Large intestine (tissue), 3 donors: ENCODE results near the gene GAS2L2. TPM values are rescaled to one million over a fixed set of nuclear protein-coding genes. Genes with fewer than 3 reads are reported as not detected.

Experiments
- DNase-seq, 2 donors: peaks; one replicate each; pipeline versions ENCODE4 v3.0.0 to v3.0.0-alpha.2; 2013
- H3K27ac ChIP-seq: one replicate; pipeline ENCODE4 v1.5.1; 2013; ENCODE audit warnings: low read length
- H3K27me3 ChIP-seq: 2 replicates; pipeline ENCODE4 v1.6.1; 2013; ENCODE audit warnings: low read length; ENCODE audit not compliant: control insufficient read depth, insufficient read depth
- H3K36me3 ChIP-seq: 2 replicates; pipeline ENCODE4 v1.6.1; 2013; ENCODE audit warnings: low read length; ENCODE audit not compliant: control insufficient read depth, insufficient read depth
- H3K4me1 ChIP-seq: one replicate; pipeline ENCODE4 v1.6.1; 2013; ENCODE audit warnings: low read length; ENCODE audit not compliant: control insufficient read depth, insufficient read depth
- H3K4me3 ChIP-seq: one replicate; pipeline ENCODE4 v1.5.1; 2013; ENCODE audit warnings: low read length
- H3K9me3 ChIP-seq: one replicate; pipeline ENCODE4 v1.6.1; 2013; ENCODE audit warnings: mild to moderate bottlenecking, low read depth, low read length, moderate library complexity; ENCODE audit not compliant: control insufficient read depth
- WGBS: methylation state at CpG from one replicate; pipeline ENCODE4 v1.1.5; 2013; ENCODE audit warnings: low lambda C conversion rate; ENCODE audit not compliant: insufficient coverage; 5-methylcytosine and 5-hydroxymethylcytosine counted together
- polyA plus RNA-seq: library from polyadenylated mRNA; unstranded; fragments of 120-200 nt; gene quantifications from one replicate; pipeline ENCODE4 v1.2.1, GENCODE V29; 2013

Gene GAS2L2
- polyA plus RNA-seq, 1 donor, result 0.13 TPM

DNA sequence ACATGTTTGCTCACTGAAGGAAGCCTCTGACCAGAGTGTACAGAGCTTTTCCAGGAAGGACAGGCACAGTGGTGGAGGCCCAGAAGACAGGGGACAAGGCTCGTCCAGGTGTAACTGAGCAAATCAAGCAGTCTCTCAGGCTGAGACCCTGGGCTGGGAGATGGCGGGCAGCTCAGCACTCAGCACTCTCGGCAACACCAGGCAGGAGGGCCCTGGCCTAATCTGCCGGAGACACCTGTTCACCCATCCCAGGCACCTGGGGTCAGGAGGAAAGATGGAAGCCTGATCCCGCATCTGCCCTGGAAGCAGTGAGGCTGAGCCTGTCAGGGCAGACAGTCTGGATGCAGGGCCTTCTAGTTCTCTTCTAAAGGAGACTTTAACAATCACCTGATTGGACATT lies 16.8 kb downstream of the GAS2L2 start:
- no CpG with 5 or more reads among the region's 5 CpGs for WGBS
- peaks cover 13% of the 10 kb centered on the region for H3K27me3 ChIP-seq
- no peak overlapping the region for H3K27ac ChIP-seq
- H3K4me3 ChIP-seq, result no peak overlapping the region
- H3K9me3 ChIP-seq, result peaks cover 5% of the 10 kb centered on the region
- DNase-seq, result no peak
- H3K4me1 ChIP-seq, result peaks cover 1% of the 10 kb centered on the region
- no peaks in the 10 kb centered on the region for H3K36me3 ChIP-seq

DNA sequence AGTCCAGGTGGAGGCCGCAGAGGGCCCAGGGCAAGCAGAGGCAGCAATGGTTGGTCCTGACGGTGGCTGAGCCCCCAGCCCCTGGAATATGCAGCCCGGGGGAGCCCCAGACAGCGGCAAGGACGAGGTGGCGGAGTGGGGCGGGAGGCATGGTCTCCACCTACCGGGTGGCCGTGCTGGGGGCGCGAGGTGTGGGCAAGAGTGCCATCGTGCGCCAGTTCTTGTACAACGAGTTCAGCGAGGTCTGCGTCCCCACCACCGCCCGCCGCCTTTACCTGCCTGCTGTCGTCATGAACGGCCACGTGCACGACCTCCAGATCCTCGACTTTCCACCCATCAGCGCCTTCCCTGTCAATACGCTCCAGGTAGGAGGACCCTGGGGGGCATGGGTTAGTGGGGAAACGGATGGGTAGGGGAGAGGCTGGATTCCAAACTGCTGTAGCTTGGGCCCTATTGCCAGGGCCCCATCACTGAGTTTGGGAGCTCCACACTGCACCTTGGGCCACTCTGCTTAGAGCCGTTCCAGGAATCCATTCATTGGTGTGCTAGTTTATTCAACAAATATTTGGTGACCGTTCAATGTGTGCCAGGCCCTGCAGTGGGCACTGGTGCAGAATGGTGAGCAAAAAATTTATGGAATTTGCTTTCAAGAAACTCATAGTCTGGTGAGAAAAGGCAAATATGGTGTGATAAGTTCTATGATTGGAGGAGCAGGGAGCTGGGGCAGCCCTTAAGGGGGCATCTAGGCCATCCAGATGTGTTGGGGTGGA lies 17.8 kb downstream of the GAS2L2 start:
- no peak overlapping the region for H3K27ac ChIP-seq
- peaks cover 3% of the 10 kb centered on the region for H3K27me3 ChIP-seq
- DNase-seq, result no peak
- H3K4me1 ChIP-seq, result peaks cover 4% of the 10 kb centered on the region
- H3K9me3 ChIP-seq, result no peaks in the 10 kb centered on the region
- no peak overlapping the region for H3K4me3 ChIP-seq
- H3K36me3 ChIP-seq, result no peaks in the 10 kb centered on the region
- WGBS, result 60% methylated on average over 1 of the region's 29 CpGs

DNA sequence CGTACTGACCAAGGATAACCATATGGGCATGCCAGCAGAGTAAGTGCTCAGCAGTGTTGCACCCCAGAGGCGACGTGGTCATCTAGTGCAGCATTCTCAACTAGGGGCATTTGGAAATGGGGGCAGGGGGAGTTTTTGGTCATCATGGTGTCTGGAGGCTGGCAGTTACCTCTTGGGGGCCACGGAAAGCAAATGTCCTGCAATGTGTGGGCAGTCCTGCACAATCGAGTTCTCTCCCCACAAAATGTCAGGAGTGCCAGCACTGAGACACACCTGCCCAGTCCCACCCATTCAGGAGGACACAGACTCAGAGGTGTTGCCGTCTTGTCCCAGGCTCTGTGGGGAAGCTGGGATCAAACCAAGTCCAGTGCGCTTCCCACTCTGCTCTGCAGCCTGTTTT lies 18.6 kb downstream of the GAS2L2 start:
- Histone ChIP-seq H3K27me3 (no peaks in the 10 kb centered on the region), H3K9me3 (no peaks in the 10 kb centered on the region), H3K4me3 (no peak overlapping the region), H3K27ac (no peak overlapping the region), H3K4me1 (peaks cover 4% of the 10 kb centered on the region), H3K36me3 (no peaks in the 10 kb centered on the region)
- no peak for DNase-seq
- WGBS, result no CpG with 5 or more reads among the region's 7 CpGs

DNA sequence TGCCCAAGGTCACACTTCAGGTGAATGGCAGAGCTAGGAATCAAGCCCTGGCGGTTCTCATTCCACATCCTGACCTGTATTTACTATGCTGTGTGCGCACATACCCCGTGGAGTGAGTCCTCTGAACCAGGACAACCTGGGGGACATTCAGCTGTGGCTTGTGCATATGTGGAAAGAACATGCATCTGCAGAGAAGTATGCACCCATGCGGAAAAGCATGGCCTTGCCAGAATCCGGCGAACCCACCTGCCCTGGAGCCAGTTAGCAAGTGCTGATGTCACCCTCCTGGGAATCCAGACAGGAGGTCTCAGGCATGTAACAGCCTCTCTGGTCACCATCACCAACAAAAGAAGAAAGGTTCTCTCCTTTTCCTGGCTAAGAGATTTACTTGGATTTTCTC lies 19.7 kb downstream of the GAS2L2 start:
- H3K36me3 ChIP-seq, result no peaks in the 10 kb centered on the region
- H3K9me3 ChIP-seq, result no peaks in the 10 kb centered on the region
- DNase-seq, result no peak
- no peak overlapping the region for H3K27ac ChIP-seq
- no peaks in the 10 kb centered on the region for H3K27me3 ChIP-seq
- H3K4me3 ChIP-seq, result no peak overlapping the region
- H3K4me1 ChIP-seq, result peaks cover 4% of the 10 kb centered on the region
- WGBS, result no CpG with 5 or more reads among the region's 6 CpGs

DNA sequence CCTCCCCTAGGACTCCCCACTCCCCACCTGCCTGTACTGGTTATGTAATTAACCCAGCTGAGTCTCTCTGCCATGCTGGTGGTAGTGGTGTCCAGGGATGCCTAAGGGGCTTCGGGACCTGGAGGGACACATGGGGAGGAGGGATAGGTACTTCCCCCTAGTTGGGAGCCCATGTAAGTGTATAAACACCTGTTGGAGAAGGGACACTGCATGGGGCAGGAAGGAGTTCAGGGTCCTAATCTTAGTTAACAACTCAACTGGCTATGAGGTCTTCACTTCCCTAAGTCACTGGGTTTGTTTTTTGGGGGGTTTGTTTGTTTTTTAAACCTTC lies 20.3 kb downstream of the GAS2L2 start:
- H3K4me3 ChIP-seq, result no peak overlapping the region
- no CpG with 5 or more reads among the region's 1 CpG for WGBS
- peaks cover 7% of the 10 kb centered on the region for H3K4me1 ChIP-seq
- H3K27me3 ChIP-seq, result no peaks in the 10 kb centered on the region
- H3K9me3 ChIP-seq, result no peaks in the 10 kb centered on the region
- DNase-seq, result no peak
- H3K27ac ChIP-seq, result no peak overlapping the region
- H3K36me3 ChIP-seq, result no peaks in the 10 kb centered on the region

DNA sequence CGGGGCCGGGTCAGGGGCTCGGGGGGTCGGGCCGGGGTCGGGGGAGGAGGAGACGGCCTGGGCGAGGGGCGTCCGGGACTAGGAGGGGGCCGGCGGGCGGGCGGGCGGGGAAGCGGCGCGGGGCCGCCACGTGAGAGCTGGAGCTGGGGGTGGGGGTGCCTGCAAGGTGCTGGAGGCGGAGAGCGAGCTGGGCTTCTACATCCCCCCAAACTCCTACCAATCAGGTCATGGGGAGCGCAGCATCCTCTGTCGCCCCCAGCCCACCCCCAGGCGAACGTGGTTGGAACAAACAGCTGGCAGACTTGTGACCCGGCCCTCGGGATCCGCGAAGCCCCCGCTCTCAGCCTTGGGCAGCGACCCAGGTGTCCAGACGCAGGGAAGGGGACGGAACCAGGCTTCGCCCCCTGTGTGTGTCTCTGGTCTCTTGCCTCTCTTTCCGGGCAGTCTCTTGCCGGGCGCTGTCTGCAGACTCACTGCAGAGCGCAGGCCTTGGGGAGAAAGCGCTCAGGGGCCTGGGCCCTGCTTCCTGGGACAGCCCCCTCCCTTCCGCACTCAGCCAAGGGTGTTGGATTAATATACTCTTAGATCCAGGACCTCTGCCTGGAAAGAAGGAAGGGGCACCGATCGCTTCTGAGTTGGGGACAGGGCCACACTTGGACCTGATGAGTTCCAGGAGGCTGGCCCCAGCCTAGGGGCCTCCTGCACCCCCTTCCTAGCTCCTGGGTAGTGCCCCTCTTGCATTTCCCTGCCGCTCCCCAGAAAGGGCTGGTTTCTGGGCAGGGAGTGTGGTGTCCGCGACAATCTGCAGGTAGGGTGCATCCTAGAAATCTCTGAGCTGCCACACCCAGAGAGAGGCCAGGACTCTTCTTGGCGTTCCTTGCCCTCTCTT lies 20.9 kb downstream of the GAS2L2 start:
- Histone ChIP-seq H3K4me1 (peaks cover 13% of the 10 kb centered on the region), H3K36me3 (no peaks in the 10 kb centered on the region), H3K27me3 (no peaks in the 10 kb centered on the region), H3K9me3 (no peaks in the 10 kb centered on the region), H3K4me3 (peak overlapping the region; percentile 51), H3K27ac (no peak overlapping the region)
- DNase-seq, result no peak
- no CpG with 5 or more reads among the region's 47 CpGs for WGBS

DNA sequence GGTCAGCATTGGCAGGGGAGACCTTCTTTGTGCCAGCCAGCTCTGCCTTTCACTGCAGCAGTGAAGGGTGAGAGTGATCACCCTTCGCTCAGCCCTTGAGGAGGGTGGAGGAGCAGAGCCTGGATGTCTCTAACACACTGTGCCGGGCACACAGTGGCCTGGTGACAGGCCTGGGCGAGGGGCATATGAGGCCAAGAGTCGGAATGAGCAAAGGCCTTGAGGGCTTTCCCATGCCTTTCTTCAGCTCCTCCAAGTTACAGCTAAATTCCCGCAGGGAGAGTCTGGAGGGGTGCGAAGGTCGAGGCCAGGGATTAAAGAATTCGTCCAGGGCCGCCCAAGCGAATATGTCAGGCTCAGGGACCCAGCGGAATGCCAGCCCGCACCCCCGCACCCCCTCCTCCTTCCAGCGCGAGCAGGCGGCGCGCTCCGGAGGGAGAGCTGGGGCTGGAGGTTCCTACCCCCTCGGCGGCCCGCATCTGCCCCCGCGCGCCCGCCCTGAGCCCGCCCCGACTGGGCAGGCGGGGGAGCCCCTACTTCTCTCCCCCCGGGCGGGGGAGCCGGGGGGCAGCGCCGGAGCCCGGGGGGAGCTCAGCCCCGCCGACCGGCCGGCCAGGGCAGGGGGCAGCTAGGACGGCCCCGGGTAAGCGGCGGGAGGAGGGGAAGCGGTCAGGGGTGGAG lies 21.7 kb downstream of the GAS2L2 start, which contains the start of gene RASL10B:
Gene RASL10B, plus strand, starts transcription at position 401 of the 678 bp plus-strand sequence. CDS start 3,546 bp downstream, outside the sequence.
- H3K27me3 ChIP-seq, result no peaks in the 10 kb centered on the region
- DNase-seq, result peak; percentile 27 to 68
- no peaks in the 10 kb centered on the region for H3K9me3 ChIP-seq
- no peak within 1 kb of the TSS for H3K27ac ChIP-seq
- no CpG with 5 or more reads among the region's 44 CpGs for WGBS
- H3K4me3 ChIP-seq, result peak within 1 kb of the TSS; percentile 51
- H3K36me3 ChIP-seq, result no peaks in the 10 kb centered on the region
- peaks cover 21% of the 10 kb centered on the region for H3K4me1 ChIP-seq

DNA sequence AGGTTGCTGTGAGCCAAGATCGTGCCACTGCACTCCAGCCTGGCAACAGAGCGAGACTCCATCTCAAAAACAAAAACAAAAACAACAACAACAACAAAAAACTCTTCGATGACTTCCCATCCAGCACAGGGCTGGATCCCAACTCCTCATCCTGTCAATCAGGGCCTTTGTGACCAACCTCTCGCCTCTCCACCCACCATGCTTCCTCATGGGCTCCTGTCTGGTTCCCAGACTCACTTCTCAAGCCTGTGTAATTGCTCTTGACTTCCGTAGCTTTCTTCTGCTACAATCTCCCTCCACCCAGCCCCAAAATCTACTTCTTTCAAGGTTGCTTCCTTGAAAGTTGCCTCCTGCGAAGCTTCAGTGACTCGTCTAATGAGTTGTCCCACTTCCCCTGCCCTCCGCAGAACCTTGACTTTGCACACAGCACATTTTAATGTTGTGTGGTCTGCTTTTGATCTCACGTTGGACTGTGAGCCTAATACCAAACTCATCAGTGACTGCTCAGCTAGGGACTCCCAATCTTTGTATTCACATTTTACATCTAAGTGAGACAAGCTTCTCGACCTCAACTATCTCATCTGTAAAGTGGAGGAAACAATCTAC lies 22.5 kb downstream of the GAS2L2 start:
- Histone ChIP-seq H3K27ac (no peak overlapping the region), H3K9me3 (no peaks in the 10 kb centered on the region), H3K4me3 (no peak overlapping the region), H3K27me3 (no peaks in the 10 kb centered on the region), H3K36me3 (peaks cover 3% of the 10 kb centered on the region), H3K4me1 (peaks cover 29% of the 10 kb centered on the region)
- DNase-seq, result no peak
- WGBS, result 60% methylated on average over 1 of the region's 10 CpGs

DNA sequence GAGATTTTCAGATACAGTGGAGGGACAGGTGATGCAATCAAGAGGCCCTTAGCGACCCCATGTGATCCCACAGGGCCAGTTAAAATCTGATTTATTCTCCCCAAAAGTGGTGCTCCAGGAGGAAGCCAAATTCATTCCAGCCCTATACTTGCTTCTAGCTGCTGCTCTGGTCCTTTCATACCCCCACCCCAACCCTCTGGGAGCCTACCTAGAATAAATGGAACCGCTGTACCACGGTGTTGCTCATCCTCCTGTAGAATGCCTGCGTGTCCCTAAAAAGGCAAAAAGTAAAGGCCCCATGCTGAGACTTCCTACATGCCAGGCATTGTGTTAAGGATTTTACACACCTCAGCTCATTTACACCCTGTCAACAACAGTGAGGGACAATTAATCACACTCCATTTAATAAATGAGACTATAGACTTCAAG lies 23.6 kb downstream of the GAS2L2 start:
- Histone ChIP-seq H3K36me3 (peaks cover 14% of the 10 kb centered on the region), H3K4me3 (no peak overlapping the region), H3K27me3 (no peaks in the 10 kb centered on the region), H3K9me3 (no peaks in the 10 kb centered on the region), H3K27ac (no peak overlapping the region), H3K4me1 (peaks cover 31% of the 10 kb centered on the region)
- DNase-seq, result no peak
- no CpG with 5 or more reads among the region's 4 CpGs for WGBS

DNA sequence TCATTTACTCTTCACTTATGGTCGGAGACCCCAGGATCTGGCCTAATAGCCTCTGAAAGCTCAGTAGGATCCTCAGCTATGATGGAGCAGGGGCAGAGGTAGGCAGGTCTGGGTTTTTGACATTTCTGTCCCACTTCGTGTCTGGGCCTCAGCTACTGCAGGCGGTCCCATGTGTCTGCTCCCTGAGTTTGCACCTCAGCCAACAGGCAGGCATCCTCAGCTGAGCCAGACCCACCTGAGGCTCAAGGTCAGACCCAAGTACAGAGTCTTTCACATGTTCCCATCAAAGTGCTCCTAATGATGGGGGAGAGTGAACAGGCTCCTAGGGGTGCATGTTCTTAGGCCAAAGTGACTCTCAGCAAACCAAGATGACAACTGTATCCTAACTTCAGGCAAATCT lies 24.5 kb downstream of the GAS2L2 start:
- Histone ChIP-seq H3K27ac (no peak overlapping the region), H3K9me3 (no peaks in the 10 kb centered on the region), H3K27me3 (no peaks in the 10 kb centered on the region), H3K4me1 (peaks cover 31% of the 10 kb centered on the region), H3K4me3 (no peak overlapping the region), H3K36me3 (peaks cover 22% of the 10 kb centered on the region)
- WGBS, result no CpG with 5 or more reads among the region's 3 CpGs
- DNase-seq, result no peak
